ENCODE results near the gene PHF24.

DNA sequence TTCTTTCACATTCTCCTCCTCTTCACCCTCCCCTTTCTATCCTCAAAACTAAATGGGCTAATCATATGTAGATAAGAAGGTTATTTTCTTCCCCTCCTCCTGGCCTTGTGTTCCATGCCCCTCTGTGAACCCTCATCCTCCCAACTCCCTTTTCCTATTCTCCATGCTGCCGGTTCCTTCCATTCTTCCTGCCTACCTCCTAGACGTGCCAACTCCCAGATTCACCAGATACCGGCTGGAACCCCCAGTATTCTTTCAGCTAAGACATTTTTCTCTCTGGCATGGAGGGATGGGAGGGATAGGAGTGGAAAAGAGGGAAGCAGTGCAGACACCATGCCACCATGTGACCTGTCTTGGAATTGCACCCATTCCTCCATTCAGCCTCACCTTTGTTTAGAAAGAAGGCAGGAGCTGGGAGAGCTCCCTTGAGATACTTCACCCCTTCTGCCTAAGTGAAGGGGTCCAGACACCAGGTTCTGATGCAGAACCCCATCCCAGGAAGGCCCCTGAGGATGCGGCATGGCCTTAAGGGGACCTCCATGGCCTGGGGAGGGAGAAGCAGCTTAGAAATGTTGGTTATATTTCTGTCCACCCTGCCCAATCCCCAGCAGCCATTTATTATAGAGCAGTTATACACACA lies 36.3 kb downstream of the PHF24 start:
- TF ChIP-seq CTCF (conservative IDR thresholded peaks at IDR 0.05), result peak; percentile 67
- TF ChIP-seq EZH2 (IDR thresholded peaks at IDR 0.05; ENCODE audit: low read depth), result no peak

All from PC-9 (cell line).